Measurements from ENCODE around the gene SETSIP.
"Not testable (repeated sequence)": the region's sequence is repeated elsewhere in the genome, so short reads cannot be mapped to it uniquely, and the experiment has no call there.

The SETSIP gene

GRCh38 chr1:92075311-92075710 lies at the start of gene SETSIP:
Gene SETSIP, minus strand, starts transcription at chr1:92075411. Its CDS starts 0 bp downstream, at chr1:92075411.
- no peak for DNase-seq

GRCh38 chr1:92123868-92124267 lies 48.7 kb upstream of the SETSIP start:
- no peak for DNase-seq

DNA sequence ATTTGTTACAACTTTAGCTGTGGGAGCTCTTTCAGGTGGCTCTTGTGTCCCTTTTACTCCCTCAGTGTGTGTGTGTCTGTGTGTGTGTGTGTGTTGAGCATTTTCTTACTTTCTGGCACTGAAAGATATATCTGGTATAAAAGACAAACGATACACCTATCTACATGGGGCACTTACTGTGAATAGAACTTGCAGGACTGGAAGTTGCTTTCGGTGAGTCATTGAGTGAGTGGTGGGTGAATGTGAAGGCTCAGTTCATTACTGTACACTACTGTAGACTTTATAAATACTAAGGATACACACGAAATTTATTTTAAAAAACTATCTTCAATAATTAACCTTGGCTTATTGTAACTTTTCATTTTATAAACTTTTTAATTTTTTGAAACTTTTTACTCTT lies 43.6 kb upstream of the SETSIP start:
- DNase-seq: no peak

DNA sequence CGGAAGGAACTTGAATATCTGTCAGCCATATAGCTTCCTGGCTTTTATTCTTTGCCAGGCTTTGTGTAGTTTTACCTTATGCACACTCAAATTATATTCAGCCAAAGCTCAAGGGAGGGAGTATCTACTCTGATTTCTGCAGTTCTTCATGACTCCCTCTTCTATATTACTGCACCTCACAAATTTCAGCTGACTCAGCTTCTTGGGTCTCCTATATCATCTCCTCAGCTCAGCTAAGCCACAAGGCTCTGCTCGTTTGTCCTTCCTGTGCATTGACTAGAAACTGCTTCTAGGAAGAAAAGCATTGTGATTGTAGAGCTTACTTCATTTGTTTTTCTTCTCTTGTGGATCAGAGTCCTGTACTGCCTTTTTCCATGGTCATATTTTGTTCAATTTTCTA lies 42.3 kb upstream of the SETSIP start:
- DNase-seq: no peak

- no peak for DNase-seq
These were observed 33.4 kb upstream of the SETSIP start for GRCh38 chr1:92108631-92109030.

DNA sequence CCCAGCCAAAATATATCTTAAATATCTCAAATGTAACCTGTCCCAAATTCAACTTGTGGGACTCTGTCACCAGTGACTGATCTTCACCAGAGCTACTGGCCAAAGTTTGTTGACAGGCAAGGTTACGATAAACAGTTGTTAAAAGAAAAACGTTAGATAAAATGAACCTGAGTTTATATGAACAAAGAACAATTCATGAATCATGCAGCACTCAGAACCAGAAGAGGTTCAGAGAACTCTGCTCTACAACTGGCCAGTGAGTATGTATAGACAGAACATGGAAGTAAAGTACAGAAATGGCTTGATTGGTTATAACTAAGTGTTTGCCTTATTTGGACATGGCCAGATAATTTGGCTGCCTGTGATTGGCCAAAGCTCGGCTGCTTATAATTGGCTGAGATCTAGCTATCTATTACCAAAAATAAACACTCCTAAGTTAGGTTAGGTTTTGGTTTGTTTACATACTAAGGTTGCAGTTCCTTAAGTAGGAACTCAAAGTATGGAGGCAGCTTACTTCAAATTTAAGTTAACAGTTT lies 30.4 kb upstream of the SETSIP start:
- no peak for DNase-seq

- DNase-seq: no peak
These were observed 21.1 kb upstream of the SETSIP start for GRCh38 chr1:92096317-92096716.

- no peak for DNase-seq
These were observed 20.7 kb upstream of the SETSIP start for GRCh38 chr1:92095874-92096273.

GRCh38 chr1:92094595-92094994 lies 19.4 kb upstream of the SETSIP start:
- DNase-seq: no peak

DNA sequence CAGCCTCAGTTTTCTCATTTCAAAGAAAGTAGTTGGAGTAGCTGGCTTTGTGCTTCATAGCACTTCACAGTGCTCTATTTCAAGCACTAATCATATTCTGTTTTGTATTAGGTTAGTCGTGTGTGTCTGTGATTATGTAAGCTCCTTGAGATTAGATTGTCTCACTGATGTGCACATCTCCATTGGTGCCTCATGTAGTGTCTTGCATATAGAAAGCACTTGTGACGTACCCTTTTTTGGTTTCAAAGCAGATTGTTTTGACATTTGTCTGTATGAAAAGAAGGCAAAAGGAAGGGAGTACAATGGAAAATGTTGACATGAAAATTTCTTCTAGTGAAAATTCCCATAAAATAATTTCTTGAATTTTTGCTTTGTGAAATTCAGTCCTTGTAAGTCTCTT lies 18.9 kb upstream of the SETSIP start:
- no peak for DNase-seq

DNA sequence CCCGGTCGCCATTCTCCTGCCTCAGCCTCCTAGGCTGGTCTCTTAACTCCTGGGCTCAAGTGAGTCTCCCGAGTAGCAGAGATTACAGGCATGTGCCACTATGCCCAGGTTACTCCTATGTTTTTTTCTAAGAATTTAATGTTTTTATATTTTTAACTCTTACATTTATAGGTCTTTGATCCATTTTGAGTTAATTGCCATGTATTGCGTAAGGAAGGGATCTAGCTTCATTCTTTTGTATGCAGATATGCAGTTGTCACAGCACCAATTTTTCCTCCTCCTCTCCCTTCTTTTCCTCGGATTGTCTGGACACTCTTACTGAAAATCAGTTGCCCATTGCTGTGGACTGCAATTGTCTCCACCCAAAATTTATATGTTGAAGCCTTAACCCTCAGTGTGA lies 16.4 kb upstream of the SETSIP start:
- DNase-seq: no peak

DNA sequence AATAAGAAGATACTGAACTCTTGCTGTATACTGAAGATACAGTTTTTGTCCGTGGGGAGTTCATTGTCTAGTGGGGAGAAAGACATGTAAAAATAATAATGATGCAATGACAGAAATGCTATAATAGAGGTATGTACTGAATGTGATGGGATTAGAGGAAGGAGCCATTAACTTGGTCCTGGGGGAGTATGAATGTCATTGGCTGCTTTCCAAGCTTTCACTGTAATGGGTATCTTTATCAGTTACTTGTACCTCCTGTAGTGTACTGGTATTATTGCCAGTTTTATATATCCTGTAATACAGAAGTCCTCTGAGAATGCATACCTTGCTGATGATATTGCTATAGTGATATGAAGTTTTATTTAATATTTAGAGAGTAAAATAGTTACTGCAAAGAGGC lies 12.3 kb upstream of the SETSIP start:
- DNase-seq: no peak

- DNase-seq: no peak
These were observed 10.5 kb upstream of the SETSIP start for GRCh38 chr1:92085727-92086126.

GRCh38 chr1:92084651-92085050 lies 9.4 kb upstream of the SETSIP start:
- DNase-seq: no peak

- DNase-seq: no peak
These were observed 5.8 kb upstream of the SETSIP start for GRCh38 chr1:92081031-92081430.

DNA sequence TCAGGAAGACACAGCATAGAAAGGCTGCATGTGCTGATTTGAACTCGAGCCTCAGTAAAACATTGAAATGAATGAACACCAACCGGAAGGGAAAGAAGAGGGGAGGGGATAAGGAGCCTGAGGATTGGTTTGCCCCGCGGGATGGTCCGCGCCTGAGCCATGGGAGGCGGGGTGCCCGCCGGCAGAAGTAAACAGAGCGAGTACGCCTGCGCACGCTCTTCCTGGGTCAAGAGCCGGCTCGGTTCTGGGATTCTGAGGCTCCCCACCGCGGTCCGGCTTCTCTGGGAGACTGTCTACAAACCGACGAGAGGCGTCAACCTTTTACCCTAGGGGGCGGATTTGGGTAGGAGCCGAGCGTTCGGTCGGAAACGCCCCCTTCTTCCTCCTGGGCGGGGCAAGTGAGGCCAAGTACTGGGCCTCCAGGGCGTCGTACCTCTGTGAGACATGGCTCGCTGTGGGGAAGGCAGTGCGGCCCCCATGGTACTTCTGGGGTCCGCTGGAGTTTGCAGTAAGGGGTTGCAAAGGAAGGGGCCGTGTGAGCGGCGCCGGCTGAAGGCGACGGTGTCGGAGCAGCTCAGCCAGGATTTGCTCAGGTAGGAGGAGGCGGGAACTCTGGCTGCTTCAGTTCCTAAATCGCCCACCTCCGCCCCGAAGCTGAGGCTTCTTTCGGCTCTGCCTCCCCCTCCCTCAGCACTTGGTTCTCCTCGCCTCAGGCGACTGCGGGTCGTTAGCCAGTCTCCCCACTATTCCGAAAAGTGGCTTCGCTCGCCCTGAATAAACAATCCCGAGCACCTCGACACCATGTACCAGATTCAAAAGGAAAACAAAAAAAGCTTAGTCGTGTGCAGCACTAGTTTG lies 5.1 kb upstream of the SETSIP start, which contains the start of gene BTBD8:
Gene BTBD8, plus strand, starts transcription at position 218 of the 858 bp plus-strand sequence. Its CDS starts 227 bp downstream, at position 445.
- peak; percentile 62 for DNase-seq

DNA sequence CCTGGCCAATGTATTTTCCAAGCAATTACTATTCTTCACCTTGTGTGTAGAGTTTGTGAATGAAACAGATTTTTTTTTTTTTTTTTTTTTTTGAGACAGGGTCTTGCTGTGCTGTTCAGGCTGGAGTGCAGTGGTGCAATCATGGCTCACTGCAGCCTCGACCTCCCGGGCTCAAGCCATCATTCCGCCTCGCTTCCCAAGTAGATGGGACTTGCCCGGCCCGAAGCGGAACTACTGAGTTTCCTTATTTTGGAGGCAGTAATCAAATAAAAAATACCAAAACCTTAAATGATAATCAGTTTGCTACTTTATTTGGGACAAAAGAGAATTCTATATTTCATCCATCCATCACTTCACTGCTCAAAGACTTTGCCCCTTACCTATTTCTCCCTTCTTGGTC lies 4.2 kb upstream of the SETSIP start:
- DNase-seq: no peak

DNA sequence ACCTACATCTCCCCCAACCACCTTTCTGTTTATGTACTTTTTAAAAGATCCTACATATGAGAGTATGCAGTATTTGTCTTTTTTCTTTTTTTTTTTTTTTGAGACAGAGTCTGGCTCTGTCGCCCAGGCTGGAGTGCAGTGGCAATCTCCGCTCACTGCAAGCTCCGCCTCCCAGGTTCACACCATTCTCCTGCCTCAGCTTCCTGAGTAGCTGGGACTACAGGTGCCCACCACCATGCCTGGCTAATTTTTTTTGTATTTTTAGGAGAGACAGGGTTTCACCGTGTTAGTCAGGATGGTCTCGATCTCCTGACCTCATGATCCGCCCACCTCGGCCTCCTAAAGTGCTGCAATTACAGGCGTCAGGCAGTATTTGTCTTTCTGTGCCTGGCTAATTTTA lies 2.9 kb upstream of the SETSIP start:
- not testable (repeated sequence) for DNase-seq

DNA sequence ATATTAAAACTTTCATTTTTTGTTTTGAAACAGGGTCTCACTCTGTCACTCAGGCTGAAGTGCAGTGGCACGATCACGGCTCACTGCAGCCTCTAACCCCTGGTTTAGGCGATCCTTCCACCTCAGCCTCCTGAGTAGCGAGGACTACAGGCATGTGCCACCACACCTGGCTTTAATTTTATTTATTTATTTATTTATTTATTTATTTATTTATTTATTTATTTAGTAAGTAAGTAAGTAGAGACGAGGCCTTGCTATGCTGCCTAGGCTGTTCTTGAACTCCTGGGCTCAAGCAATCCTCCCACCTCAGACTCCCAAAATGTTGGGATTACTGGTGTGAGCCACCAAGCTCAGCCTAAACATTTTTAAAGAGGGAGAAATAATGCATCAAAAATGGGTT lies 1.2 kb upstream of the SETSIP start:
- DNase-seq: no peak

- DNase-seq: not testable (repeated sequence)
These were observed 765 bp downstream of the SETSIP start for GRCh38 chr1:92074446-92074845.

- DNase-seq: no peak
These were observed 4.3 kb downstream of the SETSIP start for GRCh38 chr1:92070892-92071291.

DNA sequence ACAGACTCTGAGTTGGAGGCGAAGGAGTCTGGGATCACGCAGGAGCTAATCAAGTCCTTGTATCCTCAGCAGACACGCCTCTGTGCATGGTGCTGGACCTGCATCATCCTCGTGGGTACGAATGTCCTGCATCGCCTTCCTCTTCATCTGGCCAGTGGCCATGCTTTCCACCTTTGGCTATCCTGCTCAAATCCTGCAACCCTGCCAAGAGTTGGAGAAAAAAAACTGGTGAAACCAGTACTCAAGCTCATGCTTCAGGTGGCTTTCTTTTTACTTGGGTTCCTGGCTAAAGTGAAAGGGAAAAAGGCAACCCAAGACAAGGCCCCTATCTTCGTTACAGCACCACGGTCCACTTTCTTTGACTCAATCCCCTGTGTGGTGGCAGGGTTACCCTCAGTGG lies 8.9 kb downstream of the SETSIP start:
- DNase-seq: no peak

GRCh38 chr1:92065042-92065441 lies 10.2 kb downstream of the SETSIP start:
- no peak for DNase-seq

GRCh38 chr1:92051948-92052347 lies 23.3 kb downstream of the SETSIP start:
- no peak for DNase-seq
